ENCODE data around the gene FNDC3A. TPM values are rescaled to one million over a fixed set of nuclear protein-coding genes. Genes with fewer than 3 reads are reported as not detected.
"Not testable (repeated sequence)": the region's sequence is repeated elsewhere in the genome, so short reads cannot be mapped to it uniquely, and the experiment has no call there.

FNDC3A gene
- total RNA-seq, 4 donors from 2014 or later: 21.9 to 59.7 (median 40.1) TPM

- H3K27ac ChIP-seq: no peak overlapping the region
- H3K9me3 ChIP-seq: no peaks in the 10 kb centered on the region
- H3K36me3 ChIP-seq: no peaks in the 10 kb centered on the region
- in situ Hi-C loops (cut with MboI; ENCODE audit: low pct_ligation_motif_present in 1 of 4, low pct_unique_long_range_greater_than_20kb in 1 of 4, low sequenced_read_pairs in 3 of 4) (no loop called here), intact Hi-C loops (cut with DNase I; ENCODE audit: low total_unique reads) (no loop called here)
- TF ChIP-seq CTCF (IDR thresholded peaks at IDR 0.05) (no peak), EP300 (IDR thresholded peaks at IDR 0.05; ENCODE audit: low read depth) (no peak), POLR2A (IDR thresholded peaks at IDR 0.05) (no peak), POLR2AphosphoS5 (IDR thresholded peaks at IDR 0.05) (no peak)
- H3K4me3 ChIP-seq: no peak overlapping the region
- H3K27me3 ChIP-seq: no peaks in the 10 kb centered on the region
- DNase-seq: no peak
- no peaks in the 10 kb centered on the region for H3K4me1 ChIP-seq
These were observed 87.3 kb downstream of the FNDC3A start for GRCh38 chr13:49063011-49063410.

- Histone ChIP-seq H3K27me3 (no peaks in the 10 kb centered on the region), H3K36me3 (peaks cover 0 to 1% (median 0%) of the 10 kb centered on the region in 4 donors), H3K4me3 (no peak overlapping the region), H3K9me3 (no peaks in the 10 kb centered on the region), H3K4me1 (no peaks in the 10 kb centered on the region), H3K27ac (no peak overlapping the region)
- no peak for DNase-seq
- in situ Hi-C loops (cut with MboI; ENCODE audit: low pct_ligation_motif_present in 1 of 4, low pct_unique_long_range_greater_than_20kb in 1 of 4, low sequenced_read_pairs in 3 of 4): no loop called here
- intact Hi-C loops (cut with DNase I; ENCODE audit: low total_unique reads): no loop called here
- WGBS, 2 donors (ENCODE audit: low coverage in 1 of 2): 69 to 70% methylated on average over 1 of the region's 1 CpG
- TF ChIP-seq EP300 (IDR thresholded peaks at IDR 0.05; ENCODE audit: low read depth) (no peak), POLR2A (IDR thresholded peaks at IDR 0.05) (no peak), CTCF (IDR thresholded peaks at IDR 0.05) (no peak), POLR2AphosphoS5 (IDR thresholded peaks at IDR 0.05) (no peak)
These were observed 87.8 kb downstream of the FNDC3A start for GRCh38 chr13:49063497-49063896.

- in situ Hi-C loops (cut with MboI; ENCODE audit: low pct_ligation_motif_present in 1 of 4, low pct_unique_long_range_greater_than_20kb in 1 of 4, low sequenced_read_pairs in 3 of 4): no loop called here
- Histone ChIP-seq H3K9me3 (no peaks in the 10 kb centered on the region), H3K27me3 (no peaks in the 10 kb centered on the region), H3K36me3 (peaks cover 0 to 3% (median 0%) of the 10 kb centered on the region in 4 donors), H3K4me3 (no peak overlapping the region), H3K4me1 (no peaks in the 10 kb centered on the region), H3K27ac (no peak overlapping the region)
- TF ChIP-seq POLR2A (IDR thresholded peaks at IDR 0.05): no peak
- no peak for TF ChIP-seq CTCF (IDR thresholded peaks at IDR 0.05)
- TF ChIP-seq POLR2AphosphoS5 (IDR thresholded peaks at IDR 0.05): no peak
- no peak for TF ChIP-seq EP300 (IDR thresholded peaks at IDR 0.05; ENCODE audit: low read depth)
- DNase-seq: no peak
- 87 to 95% methylated on average over 2 to 3 of the region's 3 CpGs for WGBS, 2 donors (ENCODE audit: low coverage in 1 of 2)
- intact Hi-C loops (cut with DNase I; ENCODE audit: low total_unique reads): no loop called here
These were observed 88.8 kb downstream of the FNDC3A start for GRCh38 chr13:49064476-49064875.

GRCh38 chr13:49066856-49067255 lies 91.1 kb downstream of the FNDC3A start:
- Histone ChIP-seq H3K27ac (no peak overlapping the region), H3K4me1 (no peaks in the 10 kb centered on the region), H3K9me3 (no peaks in the 10 kb centered on the region), H3K4me3 (no peak overlapping the region), H3K36me3 (peaks cover 0 to 3% (median 0%) of the 10 kb centered on the region in 4 donors), H3K27me3 (no peaks in the 10 kb centered on the region)
- no peak for TF ChIP-seq POLR2AphosphoS5 (IDR thresholded peaks at IDR 0.05)
- no peak for TF ChIP-seq CTCF (IDR thresholded peaks at IDR 0.05)
- no peak for TF ChIP-seq EP300 (IDR thresholded peaks at IDR 0.05; ENCODE audit: low read depth)
- no peak for TF ChIP-seq POLR2A (IDR thresholded peaks at IDR 0.05)
- intact Hi-C loops (cut with DNase I; ENCODE audit: low total_unique reads): no loop called here
- in situ Hi-C loops (cut with MboI; ENCODE audit: low pct_ligation_motif_present in 1 of 4, low pct_unique_long_range_greater_than_20kb in 1 of 4, low sequenced_read_pairs in 3 of 4): no loop called here
- 79 to 82% methylated on average over 2 of the region's 2 CpGs for WGBS, 2 donors (ENCODE audit: low coverage in 1 of 2)
- no peak for DNase-seq

DNA sequence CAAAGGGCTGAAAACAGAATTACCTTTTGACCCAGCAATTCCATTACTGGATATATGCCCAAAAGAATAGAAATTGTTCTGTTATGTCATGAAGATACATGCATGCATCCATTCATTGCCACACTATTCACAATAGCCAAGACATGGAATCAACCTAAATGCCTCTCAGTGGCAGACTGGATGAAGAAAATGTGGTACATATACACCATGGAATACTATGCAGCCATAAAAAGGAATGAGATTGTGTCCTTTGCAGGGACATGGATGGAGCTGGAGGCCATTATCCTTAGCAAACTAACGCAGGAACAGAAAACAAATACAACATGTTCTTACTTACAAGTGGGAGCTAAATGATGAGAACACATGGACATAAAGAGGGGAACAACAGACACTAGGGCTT lies 92.8 kb downstream of the FNDC3A start:
- H3K27ac ChIP-seq; DNase-seq; in situ Hi-C loops (cut with MboI; ENCODE audit: low pct_ligation_motif_present in 1 of 4, low pct_unique_long_range_greater_than_20kb in 1 of 4, low sequenced_read_pairs in 3 of 4); H3K4me1 ChIP-seq; H3K4me3 ChIP-seq; intact Hi-C loops (cut with DNase I; ENCODE audit: low total_unique reads); H3K9me3 ChIP-seq; H3K36me3 ChIP-seq; H3K27me3 ChIP-seq: not testable (repeated sequence)
- 100% methylated on average over 1 of the region's 1 CpG for WGBS, 2 donors (ENCODE audit: low coverage in 1 of 2)

DNA sequence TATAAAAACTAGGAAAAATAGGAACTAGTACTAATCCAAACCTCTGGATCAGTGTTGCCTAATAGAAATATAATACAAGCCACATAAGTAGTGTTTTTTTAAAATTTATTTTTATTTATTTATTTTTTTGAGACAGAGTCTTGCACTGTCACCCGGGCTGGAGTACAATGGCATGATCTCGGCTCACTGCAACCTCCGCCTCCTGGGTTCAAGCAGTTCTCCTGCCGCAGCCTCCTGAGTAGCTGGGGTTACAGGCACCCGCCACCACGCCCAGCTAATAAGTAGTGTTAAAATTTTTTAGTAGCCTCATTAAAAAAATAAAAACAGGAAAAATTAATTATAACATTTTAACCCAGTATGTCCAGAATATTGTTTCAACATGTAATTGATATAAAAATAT lies 94.3 kb downstream of the FNDC3A start:
- H3K9me3 ChIP-seq; intact Hi-C loops (cut with DNase I; ENCODE audit: low total_unique reads); H3K4me3 ChIP-seq; H3K4me1 ChIP-seq; DNase-seq; H3K27ac ChIP-seq; in situ Hi-C loops (cut with MboI; ENCODE audit: low pct_ligation_motif_present in 1 of 4, low pct_unique_long_range_greater_than_20kb in 1 of 4, low sequenced_read_pairs in 3 of 4); H3K36me3 ChIP-seq; H3K27me3 ChIP-seq: not testable (repeated sequence)
- WGBS, 2 donors (ENCODE audit: low coverage in 1 of 2): 92 to 99% methylated on average over 3 to 6 of the region's 6 CpGs

Data from transverse colon (tissue), 4 donors.